Stomach smooth muscle (tissue), 2 donors: ENCODE data around the gene GDF10.

Source experiments
- H3K27ac ChIP-seq: one replicate; pipeline ENCODE4 v1.7.0; 2013; ENCODE audit warnings: mild to moderate bottlenecking, low read length, inconsistent platforms
- H3K27me3 ChIP-seq, 2 donors: one replicate each; pipeline ENCODE4 v1.7.0; 2013; ENCODE audit warnings: low read length in 2 of 2; ENCODE audit not compliant: insufficient read depth in 2 of 2, control insufficient read depth in 1 of 2
- H3K36me3 ChIP-seq, 2 donors: one replicate each; pipeline ENCODE4 v1.7.0; 2013; ENCODE audit warnings: low read length in 2 of 2; ENCODE audit not compliant: control insufficient read depth in 2 of 2, insufficient read depth in 2 of 2
- H3K4me1 ChIP-seq: one replicate; pipeline ENCODE4 v1.7.0; 2013; ENCODE audit warnings: low read length; ENCODE audit not compliant: control insufficient read depth, insufficient read depth
- H3K4me3 ChIP-seq, 2 donors: one replicate each; pipeline ENCODE4 v1.7.0; 2013; ENCODE audit warnings: low read length in 2 of 2
- H3K9ac ChIP-seq, 2 donors: one replicate each; pipeline ENCODE4 v1.7.0; 2013; ENCODE audit warnings: low read length in 2 of 2, mild to moderate bottlenecking in 1 of 2
- H3K9me3 ChIP-seq, 2 donors: one replicate each; pipeline ENCODE4 v1.7.0; 2013; ENCODE audit warnings: low read length in 2 of 2; ENCODE audit not compliant: control insufficient read depth in 2 of 2
- donor health status: healthy.
- donor health status: Pancreatic carcinoma.

GDF10 gene

GRCh38 chr10:47276576-47277351 lies 23.2 kb upstream of the GDF10 start:
- Histone ChIP-seq H3K36me3 (no peaks in the 10 kb centered on the region), H3K27me3 (no peaks in the 10 kb centered on the region), H3K9me3 (peaks cover 0 to 2% of the 10 kb centered on the region in 2 donors), H3K4me3 (no peak overlapping the region), H3K27ac (no peak overlapping the region), H3K9ac (no peak overlapping the region), H3K4me1 (no peaks in the 10 kb centered on the region)

GRCh38 chr10:47277352-47278151 lies 22.4 kb upstream of the GDF10 start:
- H3K27me3 ChIP-seq: peaks cover 0 to 2% of the 10 kb centered on the region in 2 donors
- no peak overlapping the region for H3K9ac ChIP-seq
- H3K36me3 ChIP-seq: no peaks in the 10 kb centered on the region
- no peak overlapping the region for H3K4me3 ChIP-seq
- no peak overlapping the region for H3K27ac ChIP-seq
- no peaks in the 10 kb centered on the region for H3K4me1 ChIP-seq
- peaks cover 0 to 2% of the 10 kb centered on the region in 2 donors for H3K9me3 ChIP-seq

- peaks cover 0 to 2% of the 10 kb centered on the region in 2 donors for H3K9me3 ChIP-seq
- H3K36me3 ChIP-seq: no peaks in the 10 kb centered on the region
- H3K27me3 ChIP-seq: peaks cover 0 to 2% of the 10 kb centered on the region in 2 donors
- H3K4me3 ChIP-seq: no peak overlapping the region
- no peak overlapping the region for H3K9ac ChIP-seq
- no peaks in the 10 kb centered on the region for H3K4me1 ChIP-seq
- no peak overlapping the region for H3K27ac ChIP-seq
These were observed 21.9 kb upstream of the GDF10 start for GRCh38 chr10:47278152-47278473.

- Histone ChIP-seq H3K27ac (no peak overlapping the region), H3K4me3 (no peak overlapping the region), H3K9me3 (peaks cover 0 to 1% of the 10 kb centered on the region in 2 donors), H3K4me1 (no peaks in the 10 kb centered on the region), H3K27me3 (peaks cover 0 to 2% of the 10 kb centered on the region in 2 donors), H3K36me3 (no peaks in the 10 kb centered on the region), H3K9ac (no peak overlapping the region)
These were observed 21.3 kb upstream of the GDF10 start for GRCh38 chr10:47278720-47279119.

- H3K27ac ChIP-seq: no peak overlapping the region
- H3K4me1 ChIP-seq: no peaks in the 10 kb centered on the region
- H3K27me3 ChIP-seq: peaks cover 0 to 2% of the 10 kb centered on the region in 2 donors
- H3K9ac ChIP-seq: no peak overlapping the region
- no peaks in the 10 kb centered on the region for H3K36me3 ChIP-seq
- no peaks in the 10 kb centered on the region for H3K9me3 ChIP-seq
- H3K4me3 ChIP-seq: no peak overlapping the region
These were observed 20.7 kb upstream of the GDF10 start for GRCh38 chr10:47279276-47279675.

GRCh38 chr10:47282005-47282656 lies 17.9 kb upstream of the GDF10 start:
- Histone ChIP-seq H3K4me3 (no peak overlapping the region), H3K9me3 (no peaks in the 10 kb centered on the region), H3K36me3 (no peaks in the 10 kb centered on the region)

DNA sequence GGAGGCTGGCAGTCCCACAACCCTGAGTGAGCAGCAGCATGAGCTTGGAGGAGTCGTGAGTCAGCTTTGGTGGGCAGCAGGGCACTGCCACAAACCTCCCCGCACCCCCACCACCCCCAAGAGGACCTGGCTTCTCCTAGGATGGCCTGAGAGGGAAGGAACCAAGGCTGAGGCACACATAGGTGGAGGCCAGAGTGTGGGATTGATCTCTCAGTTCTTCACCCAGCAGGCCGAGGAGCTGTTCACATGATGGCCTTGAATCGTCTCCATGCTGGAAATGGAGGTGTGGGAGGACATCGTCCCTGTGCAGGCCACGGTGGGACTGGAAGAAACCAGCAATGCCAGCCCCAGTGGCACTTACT lies 17.4 kb upstream of the GDF10 start:
- H3K9me3 ChIP-seq: no peaks in the 10 kb centered on the region
- H3K4me1 ChIP-seq: no peaks in the 10 kb centered on the region

More at GRCh38 chr10:47282005-47282656, 17.9 kb upstream of the GDF10 start:
- Histone ChIP-seq H3K4me1 (no peaks in the 10 kb centered on the region), H3K27me3 (peaks cover 0 to 2% of the 10 kb centered on the region in 2 donors), H3K27ac (no peak overlapping the region), H3K9ac (no peak overlapping the region)

DNA sequence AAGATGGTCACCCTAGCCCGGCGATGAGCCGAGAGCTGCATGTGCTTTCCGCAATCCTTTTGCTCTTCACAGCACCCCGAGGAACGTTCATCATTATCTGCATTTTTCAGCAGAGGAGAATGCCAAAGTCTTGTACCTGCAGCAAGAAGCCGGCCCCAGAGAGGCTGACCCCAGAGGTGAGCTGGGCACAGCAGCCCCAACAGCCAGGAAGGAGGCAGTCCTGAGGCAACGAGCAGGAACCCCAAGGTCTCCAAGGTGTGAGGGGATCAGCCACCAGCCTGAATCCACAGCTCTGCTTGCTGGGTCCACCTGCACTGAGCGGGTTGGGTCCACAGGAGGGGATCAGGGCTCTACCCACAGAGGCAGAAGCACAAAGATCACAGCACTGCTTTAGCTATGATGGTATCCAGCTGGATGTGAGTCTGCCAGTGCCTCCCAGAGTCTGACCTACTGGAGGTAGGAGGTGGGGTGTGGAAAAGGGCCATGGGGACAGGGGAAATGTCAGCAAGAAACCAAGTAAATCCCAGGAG lies 16.8 kb upstream of the GDF10 start:
- no peaks in the 10 kb centered on the region for H3K36me3 ChIP-seq
- no peak overlapping the region for H3K4me3 ChIP-seq

More for the DNA sequence above, 17.4 kb upstream of the GDF10 start:
- Histone ChIP-seq H3K36me3 (no peaks in the 10 kb centered on the region), H3K9ac (no peak overlapping the region), H3K27ac (no peak overlapping the region), H3K4me3 (no peak overlapping the region), H3K27me3 (peaks cover 0 to 2% of the 10 kb centered on the region in 2 donors)

GRCh38 chr10:47283848-47284247 lies 16.1 kb upstream of the GDF10 start:
- Histone ChIP-seq H3K4me3 (no peak overlapping the region), H3K27me3 (peaks cover 0 to 4% of the 10 kb centered on the region in 2 donors)

More for the DNA sequence above, 16.8 kb upstream of the GDF10 start:
- no peaks in the 10 kb centered on the region for H3K9me3 ChIP-seq
- H3K9ac ChIP-seq: no peak overlapping the region
- no peaks in the 10 kb centered on the region for H3K4me1 ChIP-seq
- H3K27ac ChIP-seq: no peak overlapping the region
- peaks cover 0 to 3% of the 10 kb centered on the region in 2 donors for H3K27me3 ChIP-seq

GRCh38 chr10:47285381-47286115 lies 14.4 kb upstream of the GDF10 start:
- H3K27me3 ChIP-seq: peaks cover 0 to 4% of the 10 kb centered on the region in 2 donors
- H3K4me1 ChIP-seq: no peaks in the 10 kb centered on the region
- H3K36me3 ChIP-seq: no peaks in the 10 kb centered on the region
- H3K4me3 ChIP-seq: no peak overlapping the region
- H3K9ac ChIP-seq: no peak overlapping the region
- no peaks in the 10 kb centered on the region for H3K9me3 ChIP-seq
- no peak overlapping the region for H3K27ac ChIP-seq

More at GRCh38 chr10:47283848-47284247, 16.1 kb upstream of the GDF10 start:
- H3K36me3 ChIP-seq: no peaks in the 10 kb centered on the region
- H3K27ac ChIP-seq: no peak overlapping the region
- H3K4me1 ChIP-seq: no peaks in the 10 kb centered on the region
- H3K9me3 ChIP-seq: no peaks in the 10 kb centered on the region
- no peak overlapping the region for H3K9ac ChIP-seq
